ENCODE measurements around the gene NEDD4L. TPM values are rescaled to one million over a fixed set of nuclear protein-coding genes. Genes with fewer than 3 reads are reported as not detected.

The NEDD4L gene
- total RNA-seq, 5 donors from 2014 or later (not counting 1 experiment from before 2014, with no cell fraction given) = 4.4 to 10.7 (median 6.7) TPM

DNA sequence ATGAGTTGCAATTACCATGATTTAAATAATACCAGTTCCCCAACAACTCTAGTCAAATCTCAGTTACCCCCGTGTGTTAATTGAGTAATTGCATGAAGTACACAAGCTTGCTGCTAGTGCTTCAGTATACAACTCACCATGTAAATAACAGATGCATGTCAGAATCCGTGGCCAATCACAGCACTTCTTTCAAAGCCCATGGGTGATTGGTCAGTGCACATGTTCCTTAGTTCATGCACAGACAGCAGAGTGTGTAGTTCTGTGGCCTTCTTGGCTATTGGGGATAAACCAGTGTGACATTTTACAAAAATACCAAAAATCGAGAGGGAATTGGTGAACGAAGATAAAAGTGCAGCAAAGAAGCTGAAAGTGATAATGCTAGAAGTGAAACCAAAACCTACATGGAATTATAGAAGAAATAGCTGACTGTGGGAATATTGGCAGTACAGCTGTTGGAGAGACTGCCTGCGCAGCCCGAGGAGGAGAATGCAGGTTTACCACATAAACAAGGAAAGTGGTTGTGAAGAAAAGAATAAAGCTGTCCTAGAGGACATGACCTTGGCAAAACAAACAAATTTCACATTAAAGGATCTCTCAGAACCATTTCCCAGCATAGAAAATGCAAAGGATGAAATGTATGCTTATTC, 59.4 kb downstream of the NEDD4L start:
- POLR2A ChIA-PET = no interaction called here
- Mint-ChIP-seq H3K9me3 (no peaks in the 10 kb centered on the region), H3K4me3 (no peak overlapping the region), H3K27ac (no peak overlapping the region), H3K4me1 (peaks cover 6 to 8% (median 8%) of the 10 kb centered on the region in 3 donors), H3K36me3 (no peaks in the 10 kb centered on the region), H3K27me3 (peaks cover 0 to 30% of the 10 kb centered on the region in 2 donors)
- Histone ChIP-seq H3K9me3 (no peaks in the 10 kb centered on the region), H3K4me3 (ENCODE audit: control insufficient read depth in 1 of 2, extremely low read depth in 1 of 2, low read length in 1 of 2) (no peak overlapping the region), H3K4me1 (ENCODE audit: control insufficient read depth in 1 of 2, extremely low read depth in 1 of 2, insufficient read depth in 2 of 2, low read length in 2 of 2) (no peaks in the 10 kb centered on the region), H3K27me3 (replicated peaks in 1 of 2; ENCODE audit: control insufficient read depth in 2 of 2, extremely low read depth in 1 of 2, insufficient read depth in 2 of 2, low read length in 1 of 2) (peaks cover 0 to 3% of the 10 kb centered on the region in 2 experiments), H3K27ac (ENCODE audit: low read length) (no peak overlapping the region), H3K36me3 (ENCODE audit: control insufficient read depth in 2 of 2, extremely low read depth in 1 of 2, insufficient read depth in 1 of 2, low read length in 1 of 2) (no peaks in the 10 kb centered on the region)
- CTCF ChIA-PET = no interaction called here
- ATAC-seq (replicated peaks in 1 of 4) (no peak), DNase-seq (no peak)
- no CpG with 5 or more reads among the region's 6 CpGs for WGBS (ENCODE audit: insufficient coverage)

DNA sequence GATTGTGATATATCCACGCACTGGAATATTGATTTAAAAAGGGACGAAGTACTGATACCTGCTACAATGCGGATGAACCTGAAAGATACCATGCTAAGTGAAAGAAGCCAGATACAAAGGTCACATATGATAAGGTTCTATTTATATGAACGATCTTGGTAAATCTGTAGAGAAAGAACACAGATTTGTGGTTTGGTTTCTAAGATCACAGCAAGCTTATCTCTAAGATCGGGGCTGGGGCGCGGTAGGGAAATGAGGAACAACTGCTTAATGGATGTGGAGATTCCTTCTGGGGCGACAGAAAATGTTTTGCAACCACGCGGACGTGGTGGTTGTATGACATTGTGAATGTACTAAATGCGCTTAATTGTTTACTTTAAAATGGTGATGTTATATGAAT, 60.1 kb downstream of the NEDD4L start:
- H3K27me3 ChIP-seq (replicated peaks in 1 of 2; ENCODE audit: control insufficient read depth in 2 of 2, extremely low read depth in 1 of 2, insufficient read depth in 2 of 2, low read length in 1 of 2) = peaks cover 0 to 3% of the 10 kb centered on the region in 2 experiments
- H3K36me3 ChIP-seq (ENCODE audit: control insufficient read depth in 2 of 2, extremely low read depth in 1 of 2, insufficient read depth in 1 of 2, low read length in 1 of 2) = no peaks in the 10 kb centered on the region
- ChIA-PET POLR2A (no interaction called here), CTCF (no interaction called here)
- no peak for ATAC-seq (replicated peaks in 1 of 4)
- Mint-ChIP-seq H3K4me1 (peaks cover 6 to 8% (median 8%) of the 10 kb centered on the region in 3 donors), H3K9me3 (no peaks in the 10 kb centered on the region), H3K27ac (no peak overlapping the region), H3K4me3 (no peak overlapping the region), H3K27me3 (peaks cover 0 to 30% of the 10 kb centered on the region in 2 donors), H3K36me3 (no peaks in the 10 kb centered on the region)
- WGBS (ENCODE audit: insufficient coverage) = 44% methylated on average over 12 of the region's 12 CpGs
- no peak overlapping the region for H3K27ac ChIP-seq (ENCODE audit: low read length)
- no peak for DNase-seq
- no peaks in the 10 kb centered on the region for H3K4me1 ChIP-seq (ENCODE audit: control insufficient read depth in 1 of 2, extremely low read depth in 1 of 2, insufficient read depth in 2 of 2, low read length in 2 of 2)
- H3K9me3 ChIP-seq = no peaks in the 10 kb centered on the region
- no peak overlapping the region for H3K4me3 ChIP-seq (ENCODE audit: control insufficient read depth in 1 of 2, extremely low read depth in 1 of 2, low read length in 1 of 2)

DNA sequence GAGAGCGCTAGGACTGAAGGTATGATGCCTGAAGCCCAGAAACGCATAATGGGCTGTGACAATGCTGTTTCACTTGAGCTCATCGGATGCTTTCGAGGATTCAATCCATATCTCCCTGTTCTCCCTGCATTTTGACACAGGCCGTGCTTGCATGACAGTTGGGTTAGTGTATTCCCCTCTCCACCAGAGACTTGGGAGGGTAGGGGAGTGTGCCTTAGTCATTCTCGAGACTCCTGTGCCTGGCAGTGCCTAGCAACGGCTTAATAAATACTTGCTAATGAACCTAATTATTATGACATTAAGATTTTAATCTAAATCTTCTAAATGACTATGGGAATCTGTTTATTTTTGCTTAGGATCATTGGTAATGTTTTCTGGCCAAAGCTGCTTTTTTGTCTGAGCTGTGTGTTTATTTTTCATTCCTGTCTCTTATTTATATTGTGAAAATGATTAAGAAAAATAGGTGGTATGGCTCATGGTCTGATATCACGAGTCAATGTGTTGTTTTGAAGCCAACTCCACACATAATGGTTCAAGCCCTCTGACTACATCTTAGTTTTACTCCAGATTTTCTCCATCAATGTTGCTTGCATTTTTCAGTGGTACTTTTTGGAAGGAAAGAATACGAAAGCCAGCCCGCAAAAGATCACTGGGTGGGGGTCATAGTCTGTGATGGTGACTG, 61.3 kb downstream of the NEDD4L start:
- Histone ChIP-seq H3K27ac (ENCODE audit: low read length) (no peak overlapping the region), H3K4me3 (ENCODE audit: control insufficient read depth in 1 of 2, extremely low read depth in 1 of 2, low read length in 1 of 2) (no peak overlapping the region), H3K36me3 (ENCODE audit: control insufficient read depth in 2 of 2, extremely low read depth in 1 of 2, insufficient read depth in 1 of 2, low read length in 1 of 2) (no peaks in the 10 kb centered on the region), H3K27me3 (replicated peaks in 1 of 2; ENCODE audit: control insufficient read depth in 2 of 2, extremely low read depth in 1 of 2, insufficient read depth in 2 of 2, low read length in 1 of 2) (peaks cover 0 to 4% of the 10 kb centered on the region in 2 experiments), H3K9me3 (no peaks in the 10 kb centered on the region), H3K4me1 (ENCODE audit: control insufficient read depth in 1 of 2, extremely low read depth in 1 of 2, insufficient read depth in 2 of 2, low read length in 2 of 2) (no peaks in the 10 kb centered on the region)
- CTCF ChIA-PET = no interaction called here
- no peaks in the 10 kb centered on the region for H3K36me3 Mint-ChIP-seq
- POLR2A ChIA-PET = interaction anchor here in 1 of 2 donors (0.7 kb wide), 1 partner anchor 100 kb away, joined by 4 read pairs; no protein-coding TSS in a partner anchor
- H3K27ac Mint-ChIP-seq = no peak overlapping the region
- peaks cover 6 to 8% (median 8%) of the 10 kb centered on the region in 3 donors for H3K4me1 Mint-ChIP-seq
- H3K27me3 Mint-ChIP-seq = peaks cover 2 to 30% of the 10 kb centered on the region in 2 donors
- no peak overlapping the region for H3K4me3 Mint-ChIP-seq
- no peak for ATAC-seq (replicated peaks in 1 of 4)
- no peak for DNase-seq
- H3K9me3 Mint-ChIP-seq = no peaks in the 10 kb centered on the region
- WGBS (ENCODE audit: insufficient coverage) = 91% methylated on average over 6 of the region's 10 CpGs

DNA sequence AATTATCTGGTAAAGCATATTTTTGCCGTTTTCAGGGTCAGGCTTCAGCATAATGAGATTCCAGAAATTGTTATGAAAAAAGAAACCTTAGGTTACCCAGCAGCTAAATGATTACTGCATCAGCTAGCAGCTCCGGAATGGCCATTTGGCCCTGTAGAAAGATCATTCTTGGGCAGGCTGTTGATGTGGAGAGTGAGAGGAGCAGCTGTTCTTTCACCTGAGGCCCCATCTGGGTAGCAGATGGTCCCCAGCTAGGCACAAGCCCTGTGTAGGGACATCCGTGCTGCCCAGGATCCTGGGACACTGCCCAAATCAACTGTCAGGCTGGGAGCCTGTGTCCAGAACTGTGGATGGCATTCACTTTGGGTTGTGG, 61.8 kb downstream of the NEDD4L start:
- ChIA-PET CTCF (no interaction called here), POLR2A (no interaction called here)
- H3K27ac ChIP-seq (ENCODE audit: low read length) = no peak overlapping the region
- H3K27ac Mint-ChIP-seq = no peak overlapping the region
- 93% methylated on average over 2 of the region's 3 CpGs for WGBS (ENCODE audit: insufficient coverage)
- no peaks in the 10 kb centered on the region for H3K9me3 Mint-ChIP-seq
- DNase-seq (no peak), ATAC-seq (replicated peaks in 1 of 4) (no peak)
- H3K4me3 Mint-ChIP-seq = no peak overlapping the region
- no peaks in the 10 kb centered on the region for H3K9me3 ChIP-seq
- H3K27me3 Mint-ChIP-seq = peaks cover 2 to 30% of the 10 kb centered on the region in 2 donors
- H3K4me1 ChIP-seq (ENCODE audit: control insufficient read depth in 1 of 2, extremely low read depth in 1 of 2, insufficient read depth in 2 of 2, low read length in 2 of 2) = no peaks in the 10 kb centered on the region
- no peak overlapping the region for H3K4me3 ChIP-seq (ENCODE audit: control insufficient read depth in 1 of 2, extremely low read depth in 1 of 2, low read length in 1 of 2)
- H3K4me1 Mint-ChIP-seq = peaks cover 6 to 8% (median 8%) of the 10 kb centered on the region in 3 donors
- H3K36me3 Mint-ChIP-seq = no peaks in the 10 kb centered on the region
- no peaks in the 10 kb centered on the region for H3K36me3 ChIP-seq (ENCODE audit: control insufficient read depth in 2 of 2, extremely low read depth in 1 of 2, insufficient read depth in 1 of 2, low read length in 1 of 2)
- peaks cover 0 to 6% of the 10 kb centered on the region in 2 experiments for H3K27me3 ChIP-seq (replicated peaks in 1 of 2; ENCODE audit: control insufficient read depth in 2 of 2, extremely low read depth in 1 of 2, insufficient read depth in 2 of 2, low read length in 1 of 2)

DNA sequence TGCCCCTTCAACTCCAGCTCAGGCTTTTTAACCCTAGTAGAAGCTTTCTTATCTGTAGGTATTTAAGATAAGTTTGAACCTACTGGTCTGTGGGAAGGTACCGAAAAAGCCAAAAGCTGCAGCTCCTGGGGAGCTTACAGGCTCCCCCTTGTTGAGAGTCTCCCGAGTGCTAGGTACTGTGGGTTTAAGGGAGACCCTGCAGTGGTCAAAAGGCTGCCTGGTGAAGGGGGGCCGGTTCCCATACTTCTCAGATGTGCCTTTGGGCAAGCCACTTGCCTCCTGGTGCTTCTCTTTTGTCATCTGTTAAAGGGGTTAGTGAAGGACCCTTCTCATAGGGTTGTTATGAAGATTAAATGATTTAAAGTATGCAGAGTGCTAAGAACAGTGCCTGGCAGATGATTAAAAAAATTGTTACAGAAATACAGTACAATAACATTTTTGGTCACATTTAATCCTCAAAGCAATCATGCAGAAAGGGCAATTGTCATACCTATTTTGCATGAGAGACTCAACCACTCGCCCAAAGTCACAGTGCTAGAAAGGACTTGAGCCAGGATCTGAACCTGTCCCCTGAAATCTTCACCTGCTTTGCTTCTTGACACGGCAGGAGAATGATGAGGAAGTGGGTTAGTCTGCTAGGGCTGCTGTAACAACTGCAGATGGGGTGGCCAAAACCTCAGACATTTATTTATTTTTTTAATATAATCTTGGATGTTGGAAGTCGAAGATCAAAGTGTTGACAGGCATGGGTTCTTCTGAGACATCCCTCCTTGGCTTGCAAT, 62.5 kb downstream of the NEDD4L start:
- POLR2A ChIA-PET = no interaction called here
- H3K27ac Mint-ChIP-seq = no peak overlapping the region
- peaks cover 0 to 6% of the 10 kb centered on the region in 2 experiments for H3K27me3 ChIP-seq (replicated peaks in 1 of 2; ENCODE audit: control insufficient read depth in 2 of 2, extremely low read depth in 1 of 2, insufficient read depth in 2 of 2, low read length in 1 of 2)
- peaks cover 6 to 8% (median 8%) of the 10 kb centered on the region in 3 donors for H3K4me1 Mint-ChIP-seq
- 66% methylated on average over 3 of the region's 6 CpGs for WGBS (ENCODE audit: insufficient coverage)
- H3K27me3 Mint-ChIP-seq = peaks cover 2 to 32% of the 10 kb centered on the region in 2 donors
- no peak overlapping the region for H3K4me3 ChIP-seq (ENCODE audit: control insufficient read depth in 1 of 2, extremely low read depth in 1 of 2, low read length in 1 of 2)
- no peaks in the 10 kb centered on the region for H3K9me3 ChIP-seq
- DNase-seq (no peak), ATAC-seq (replicated peaks in 1 of 4) (no peak)
- H3K4me3 Mint-ChIP-seq = no peak overlapping the region
- no peaks in the 10 kb centered on the region for H3K36me3 ChIP-seq (ENCODE audit: control insufficient read depth in 2 of 2, extremely low read depth in 1 of 2, insufficient read depth in 1 of 2, low read length in 1 of 2)
- H3K9me3 Mint-ChIP-seq = no peaks in the 10 kb centered on the region
- no peaks in the 10 kb centered on the region for H3K4me1 ChIP-seq (ENCODE audit: control insufficient read depth in 1 of 2, extremely low read depth in 1 of 2, insufficient read depth in 2 of 2, low read length in 2 of 2)
- no peak overlapping the region for H3K27ac ChIP-seq (ENCODE audit: low read length)
- no peaks in the 10 kb centered on the region for H3K36me3 Mint-ChIP-seq
- CTCF ChIA-PET = no interaction called here

DNA sequence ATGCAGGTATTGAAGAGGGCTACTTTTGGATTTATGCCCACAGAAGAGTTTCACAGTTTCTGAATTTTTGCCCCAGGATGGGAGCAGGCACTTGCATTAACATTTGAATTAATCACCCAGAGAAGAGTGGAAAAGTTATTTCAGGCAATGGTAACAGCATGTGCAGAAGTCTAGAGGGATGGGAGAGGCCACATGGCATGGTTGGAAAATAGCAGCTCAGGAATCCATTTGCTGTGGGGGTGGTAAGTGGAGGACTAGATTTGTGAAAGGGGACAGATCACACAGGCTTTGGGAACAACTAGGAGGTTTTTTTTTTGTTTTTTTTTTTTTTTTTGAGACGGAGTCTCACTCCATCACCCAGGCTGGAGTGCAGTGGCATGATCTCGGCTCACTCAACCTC, 65.2 kb downstream of the NEDD4L start:
- POLR2A ChIA-PET = no interaction called here
- H3K27ac Mint-ChIP-seq = no peak overlapping the region
- no peaks in the 10 kb centered on the region for H3K36me3 ChIP-seq (ENCODE audit: control insufficient read depth in 2 of 2, extremely low read depth in 1 of 2, insufficient read depth in 1 of 2, low read length in 1 of 2)
- peaks cover 6 to 16% of the 10 kb centered on the region in 2 donors for H3K27me3 Mint-ChIP-seq
- DNase-seq (no peak), ATAC-seq (replicated peaks in 1 of 4) (no peak)
- H3K9me3 Mint-ChIP-seq = no peaks in the 10 kb centered on the region
- H3K27ac ChIP-seq (ENCODE audit: low read length) = no peak overlapping the region
- H3K4me1 Mint-ChIP-seq = peaks cover under 1 to 8% (median 3%) of the 10 kb centered on the region in 3 donors
- H3K4me1 ChIP-seq (ENCODE audit: control insufficient read depth in 1 of 2, extremely low read depth in 1 of 2, insufficient read depth in 2 of 2, low read length in 2 of 2) = no peaks in the 10 kb centered on the region
- peaks cover 0 to 6% of the 10 kb centered on the region in 2 experiments for H3K27me3 ChIP-seq (replicated peaks in 1 of 2; ENCODE audit: control insufficient read depth in 2 of 2, extremely low read depth in 1 of 2, insufficient read depth in 2 of 2, low read length in 1 of 2)
- WGBS (ENCODE audit: insufficient coverage) = no CpG with 5 or more reads among the region's 2 CpGs
- H3K4me3 ChIP-seq (ENCODE audit: control insufficient read depth in 1 of 2, extremely low read depth in 1 of 2, low read length in 1 of 2) = no peak overlapping the region
- H3K36me3 Mint-ChIP-seq = no peaks in the 10 kb centered on the region
- no peaks in the 10 kb centered on the region for H3K9me3 ChIP-seq
- H3K4me3 Mint-ChIP-seq = no peak overlapping the region
- CTCF ChIA-PET = interaction anchor here in 1 of 2 donors (0.7 to 1.3 kb wide), 2 partner anchors 14 to 674 kb away, joined by 4 to 8 read pairs; no protein-coding TSS in a partner anchor

Data from T-cell (primary cell).